Activated T-helper 17 cell treated with anti-CD3 and anti-CD28 coated beads, Interleukin-2, amount 50 U/mL, for 72 hours (primary cell): ENCODE measurements around the gene DAPK2. TPM values are rescaled to one million over a fixed set of nuclear protein-coding genes. Genes with fewer than 3 reads are reported as not detected.
A peak's percentile ranks its signal among the peaks of the same experiment; 100 is the strongest.

Experiments
- ATAC-seq: fragments of 150-1000 bp; cut with Tn5 transposase; replicated peaks from 2 replicates; pipeline ENCODE4 v1.10.0; 2021; ENCODE audit warnings: mild to moderate bottlenecking, moderate library complexity
- H3K27ac Mint-ChIP-seq: one replicate; pipeline ENCODE4 v1.8.0; 2022; ENCODE audit warnings: mixed read lengths
- H3K27me3 Mint-ChIP-seq: one replicate; pipeline ENCODE4 v1.8.0; 2022; ENCODE audit warnings: mixed read lengths
- H3K36me3 Mint-ChIP-seq: one replicate; pipeline ENCODE4 v1.8.0; 2022; ENCODE audit warnings: low read depth, mild to moderate bottlenecking, mixed read lengths
- H3K4me1 Mint-ChIP-seq: one replicate; pipeline ENCODE4 v1.8.0; 2022; ENCODE audit warnings: mixed read lengths
- H3K4me3 Mint-ChIP-seq: one replicate; pipeline ENCODE4 v1.8.0; 2022; ENCODE audit warnings: mild to moderate bottlenecking, mixed read lengths
- H3K9me3 Mint-ChIP-seq: one replicate; pipeline ENCODE4 v1.8.0; 2022; ENCODE audit warnings: mixed read lengths
- total RNA-seq, 2 donors: library from RNA; stranded (reverse); gene quantifications; one replicate each; pipeline ENCODE4 v1.2.3, GENCODE V29; 2022

Gene DAPK2
- total RNA-seq, 2 donors from 2014 or later = 0.82 to 10.6 TPM

DNA sequence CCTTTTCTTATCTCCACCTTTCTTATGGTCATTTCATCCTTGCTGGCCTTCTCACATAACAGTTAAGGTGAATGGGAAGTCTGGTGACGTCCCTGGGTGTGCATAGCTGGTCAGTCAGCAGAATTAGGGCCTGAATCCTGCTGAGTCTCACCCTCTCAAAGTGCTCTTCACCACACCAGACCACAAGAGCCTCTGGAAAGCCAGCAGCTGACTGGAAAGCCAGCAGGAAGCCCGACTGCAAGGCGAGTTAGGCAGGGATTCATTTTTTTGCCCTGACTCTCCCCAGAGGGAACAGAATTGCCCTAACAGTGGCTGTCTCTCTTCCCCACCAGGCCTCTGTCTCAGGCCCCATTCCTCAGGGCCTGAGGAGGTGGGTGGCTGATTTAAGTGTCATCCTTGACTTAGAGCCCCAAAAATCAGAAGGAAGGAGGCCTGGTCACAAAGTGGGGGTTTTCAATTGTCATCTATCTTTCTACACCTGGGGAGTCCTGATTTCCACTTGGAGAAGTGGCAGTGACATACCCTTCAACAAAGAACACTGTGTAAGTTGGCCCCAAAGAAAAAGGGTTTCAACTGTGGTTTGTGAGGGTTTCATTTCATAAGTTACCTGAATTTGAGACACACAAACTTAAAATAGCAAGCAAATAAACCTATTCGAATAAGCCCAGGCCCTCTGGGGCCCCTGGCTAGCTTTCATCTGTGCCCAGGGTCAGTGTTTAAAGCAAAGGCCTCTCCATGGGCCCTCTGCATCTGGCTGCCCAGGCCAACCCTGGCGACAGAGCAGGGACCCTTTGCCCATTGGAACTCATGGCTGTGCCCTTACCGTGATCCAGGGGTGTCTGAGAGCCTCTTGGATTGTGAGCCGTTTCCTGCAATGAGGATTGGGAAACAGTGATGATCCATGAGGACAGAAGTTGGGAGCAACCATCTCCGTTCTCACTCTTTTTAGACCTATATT lies 122.0 kb downstream of the DAPK2 start:
- no peaks in the 10 kb centered on the region for H3K36me3 Mint-ChIP-seq
- no peaks in the 10 kb centered on the region for H3K9me3 Mint-ChIP-seq
- H3K27ac Mint-ChIP-seq = no peak overlapping the region
- H3K4me3 Mint-ChIP-seq = no peak overlapping the region
- H3K27me3 Mint-ChIP-seq = no peaks in the 10 kb centered on the region
- ATAC-seq = no peak
- H3K4me1 Mint-ChIP-seq = peaks cover 10% of the 10 kb centered on the region

GRCh38 chr15:63922916-63923315 lies 123.4 kb downstream of the DAPK2 start:
- Mint-ChIP-seq H3K9me3 (no peaks in the 10 kb centered on the region), H3K4me3 (no peak overlapping the region), H3K36me3 (no peaks in the 10 kb centered on the region), H3K4me1 (peaks cover 10% of the 10 kb centered on the region), H3K27me3 (no peaks in the 10 kb centered on the region), H3K27ac (no peak overlapping the region)
- ATAC-seq = no peak

GRCh38 chr15:63922261-63922904 lies 123.9 kb downstream of the DAPK2 start:
- no peak for ATAC-seq
- no peaks in the 10 kb centered on the region for H3K27me3 Mint-ChIP-seq

GRCh38 chr15:63920504-63921175 lies 125.6 kb downstream of the DAPK2 start:
- Mint-ChIP-seq H3K27me3 (no peaks in the 10 kb centered on the region), H3K9me3 (no peaks in the 10 kb centered on the region), H3K27ac (peak overlapping the region; percentile 56), H3K4me1 (peaks cover 10% of the 10 kb centered on the region), H3K4me3 (no peak overlapping the region), H3K36me3 (no peaks in the 10 kb centered on the region)
- ATAC-seq = peak; percentile 78

More at GRCh38 chr15:63922261-63922904, 123.9 kb downstream of the DAPK2 start:
- Mint-ChIP-seq H3K4me1 (peaks cover 10% of the 10 kb centered on the region), H3K27ac (no peak overlapping the region), H3K36me3 (no peaks in the 10 kb centered on the region), H3K9me3 (no peaks in the 10 kb centered on the region), H3K4me3 (no peak overlapping the region)

- Mint-ChIP-seq H3K9me3 (no peaks in the 10 kb centered on the region), H3K4me1 (peaks cover 10% of the 10 kb centered on the region), H3K4me3 (no peak overlapping the region), H3K36me3 (no peaks in the 10 kb centered on the region), H3K27ac (no peak overlapping the region), H3K27me3 (no peaks in the 10 kb centered on the region)
- ATAC-seq = no peak
These were observed 127.4 kb downstream of the DAPK2 start for GRCh38 chr15:63918901-63919348.

GRCh38 chr15:63918317-63918672 lies 128.0 kb downstream of the DAPK2 start:
- Mint-ChIP-seq H3K27me3 (no peaks in the 10 kb centered on the region), H3K27ac (no peak overlapping the region), H3K4me1 (peaks cover 10% of the 10 kb centered on the region), H3K36me3 (no peaks in the 10 kb centered on the region), H3K4me3 (no peak overlapping the region), H3K9me3 (no peaks in the 10 kb centered on the region)
- ATAC-seq = no peak

DNA sequence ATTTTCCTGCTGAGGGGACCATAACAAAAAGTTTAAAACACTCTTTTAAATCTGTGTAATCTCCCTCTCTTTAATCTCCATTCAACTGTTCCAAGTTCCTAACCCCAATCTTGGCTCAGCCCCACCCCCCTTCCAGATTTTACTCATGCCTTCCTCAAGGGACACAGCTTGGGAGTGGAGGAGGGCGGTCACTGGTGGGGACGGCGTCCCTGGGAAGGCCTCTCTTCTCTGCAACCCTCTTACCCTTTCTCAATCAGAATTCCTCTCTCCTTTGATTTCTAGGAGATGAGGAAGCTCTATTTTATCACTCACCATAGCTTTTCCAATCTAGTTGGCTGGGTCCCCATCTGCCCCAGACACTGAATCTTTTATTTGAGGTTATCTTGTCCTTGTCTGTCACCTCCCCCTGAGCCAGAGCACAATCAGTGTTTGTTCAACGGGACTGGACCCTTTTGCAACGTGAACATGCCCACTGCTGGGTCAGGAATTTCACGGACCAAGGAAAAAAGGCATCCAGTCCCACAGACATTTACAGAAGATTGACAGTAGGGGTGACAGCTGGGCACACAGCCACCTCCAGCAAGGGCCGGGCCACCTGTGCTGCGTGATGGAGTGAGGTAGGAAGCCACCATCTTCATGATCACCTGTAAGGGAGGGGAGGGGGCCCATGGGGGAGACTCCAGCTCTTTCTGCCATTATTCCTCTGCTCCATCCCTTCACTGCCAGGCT lies 128.5 kb downstream of the DAPK2 start:
- no peak for ATAC-seq
- no peak overlapping the region for H3K27ac Mint-ChIP-seq
- H3K27me3 Mint-ChIP-seq = no peaks in the 10 kb centered on the region
- H3K36me3 Mint-ChIP-seq = no peaks in the 10 kb centered on the region
- peaks cover 10% of the 10 kb centered on the region for H3K4me1 Mint-ChIP-seq
- no peaks in the 10 kb centered on the region for H3K9me3 Mint-ChIP-seq
- H3K4me3 Mint-ChIP-seq = no peak overlapping the region

GRCh38 chr15:63915873-63916771 lies 130.2 kb downstream of the DAPK2 start:
- Mint-ChIP-seq H3K27ac (no peak overlapping the region), H3K4me1 (peaks cover 10% of the 10 kb centered on the region), H3K36me3 (no peaks in the 10 kb centered on the region), H3K9me3 (no peaks in the 10 kb centered on the region), H3K4me3 (no peak overlapping the region), H3K27me3 (no peaks in the 10 kb centered on the region)
- ATAC-seq = no peak

DNA sequence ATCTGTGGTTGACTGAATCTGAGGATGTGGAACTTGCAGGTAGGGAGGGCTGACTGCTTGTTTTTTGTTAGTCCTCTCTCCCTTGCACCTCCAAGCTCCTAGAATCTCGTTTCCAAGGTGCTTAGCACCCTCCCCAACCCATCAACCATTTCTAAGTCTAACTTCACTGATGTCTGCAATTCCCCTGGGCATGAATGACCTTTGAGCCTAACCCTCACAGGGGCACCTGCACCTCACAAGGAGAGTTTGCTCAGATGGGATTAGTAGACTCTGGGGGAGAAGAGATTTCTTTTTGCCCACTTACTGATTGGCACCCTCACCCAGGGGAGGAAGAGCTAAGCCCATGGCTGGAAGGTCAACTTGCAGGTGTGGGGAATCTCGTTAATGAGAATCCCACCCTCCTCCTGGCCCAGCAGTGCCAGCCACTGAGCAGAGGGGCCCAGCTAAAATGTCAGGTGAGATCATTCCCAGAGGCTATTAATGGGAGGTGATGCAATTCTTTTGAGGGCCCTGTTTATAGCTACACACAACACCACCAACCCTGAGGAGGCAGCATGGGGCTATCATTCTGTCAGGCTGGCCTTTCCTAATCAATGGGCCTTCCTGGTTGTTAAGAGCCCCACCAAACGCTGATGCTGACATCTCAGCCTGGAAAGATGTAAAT lies 130.9 kb downstream of the DAPK2 start:
- no peak for ATAC-seq
- Mint-ChIP-seq H3K9me3 (no peaks in the 10 kb centered on the region), H3K4me3 (no peak overlapping the region), H3K27ac (no peak overlapping the region), H3K4me1 (peaks cover 3% of the 10 kb centered on the region), H3K36me3 (no peaks in the 10 kb centered on the region), H3K27me3 (no peaks in the 10 kb centered on the region)

- Mint-ChIP-seq H3K27ac (no peak overlapping the region), H3K36me3 (no peaks in the 10 kb centered on the region), H3K4me1 (no peaks in the 10 kb centered on the region), H3K4me3 (no peak overlapping the region), H3K9me3 (no peaks in the 10 kb centered on the region), H3K27me3 (no peaks in the 10 kb centered on the region)
- no peak for ATAC-seq
These were observed 132.4 kb downstream of the DAPK2 start for GRCh38 chr15:63913786-63914315.

GRCh38 chr15:63913336-63913735 lies 132.9 kb downstream of the DAPK2 start:
- Mint-ChIP-seq H3K27ac (no peak overlapping the region), H3K9me3 (no peaks in the 10 kb centered on the region), H3K27me3 (no peaks in the 10 kb centered on the region), H3K4me3 (no peak overlapping the region), H3K36me3 (no peaks in the 10 kb centered on the region), H3K4me1 (no peaks in the 10 kb centered on the region)
- ATAC-seq = no peak

DNA sequence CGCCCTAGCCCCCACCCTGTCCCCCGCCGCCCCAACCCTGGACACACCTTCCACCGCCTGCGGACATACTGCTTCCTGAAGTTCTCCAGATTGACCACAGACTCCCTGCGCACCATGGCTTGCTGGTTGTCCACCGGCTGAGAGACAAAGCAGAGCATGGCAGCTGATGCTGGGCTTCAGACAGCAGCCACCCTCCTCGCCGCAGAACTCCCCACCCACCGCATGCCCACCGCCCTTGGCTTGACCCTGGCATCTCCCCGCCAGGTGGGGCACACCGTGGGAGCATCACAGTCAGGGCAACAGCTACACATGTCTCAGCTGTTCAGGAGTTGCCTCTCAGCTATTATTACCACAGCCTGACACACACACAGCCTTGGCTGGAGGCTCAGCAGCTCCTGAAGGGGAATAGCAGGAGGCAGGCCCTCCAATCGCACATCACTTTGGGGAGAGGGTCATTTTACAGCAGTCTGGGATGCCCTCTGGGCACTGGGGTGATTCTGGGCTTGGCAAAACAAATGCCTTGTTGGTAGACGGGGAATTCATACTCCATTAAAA lies 134.1 kb downstream of the DAPK2 start:
- H3K4me3 Mint-ChIP-seq = no peak overlapping the region
- H3K4me1 Mint-ChIP-seq = no peaks in the 10 kb centered on the region
- H3K36me3 Mint-ChIP-seq = no peaks in the 10 kb centered on the region
- H3K27ac Mint-ChIP-seq = no peak overlapping the region
- H3K27me3 Mint-ChIP-seq = no peaks in the 10 kb centered on the region
- no peaks in the 10 kb centered on the region for H3K9me3 Mint-ChIP-seq
- no peak for ATAC-seq
